Testis (tissue), 2 donors: Measurements from ENCODE around the gene ATG2A.

ENCODE experiments used
- CTCF ChIP-seq, 3 experiments: fragments of 450-650 bp in 2 of 3; fragments of 200-600 bp in 1 of 3; sonication (generic) in 1 of 3; IDR thresholded peaks; one replicate each; pipeline ENCODE4 v1.5.1; 2016 to 2019; ENCODE audit warnings: antibody characterized with exemption in 3 of 3, mild to moderate bottlenecking in 2 of 3, moderate library complexity in 1 of 3
- POLR2A ChIP-seq: fragments of 450-650 bp; IDR thresholded peaks from one replicate; pipeline ENCODE4 v1.6.1; 2017; ENCODE audit warnings: antibody characterized with exemption, mild to moderate bottlenecking, moderate library complexity

DNA sequence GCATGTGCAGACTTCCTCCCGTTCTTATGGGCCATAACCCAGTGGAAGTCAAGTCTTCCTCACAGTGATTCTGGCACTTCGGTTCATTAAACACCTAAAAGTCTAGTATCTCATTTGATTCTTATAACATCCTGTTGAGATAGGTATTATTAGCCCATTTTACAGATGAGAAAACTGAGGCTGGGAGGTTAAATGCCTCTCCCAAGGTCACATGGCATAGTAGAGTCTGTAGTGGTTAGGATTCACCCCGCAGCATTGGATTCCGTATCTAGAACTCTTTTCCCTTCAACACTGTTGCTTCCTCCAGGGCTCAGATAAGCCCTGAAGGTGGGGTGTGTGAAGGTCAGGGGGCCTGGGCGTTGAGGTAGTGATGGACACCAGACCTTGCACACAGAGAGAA is 15.3 kb upstream of the ATG2A start:
- TF ChIP-seq CTCF (IDR thresholded peaks at IDR 0.05) (no peak), POLR2A (no peak)
